Activated effector memory CD4-positive, alpha-beta T cell treated with Interleukin-2 at 50 U/mL for 16 hours (primary cell): ENCODE data around the gene PACSIN2.
"Not testable (repeated sequence)": the region's sequence is repeated elsewhere in the genome, so short reads cannot be mapped to it uniquely, and the experiment has no call there.

Source experiments
- DNase-seq: peaks from one replicate; pipeline ENCODE4 v3.0.0-alpha.2; 2020

The PACSIN2 gene

DNA sequence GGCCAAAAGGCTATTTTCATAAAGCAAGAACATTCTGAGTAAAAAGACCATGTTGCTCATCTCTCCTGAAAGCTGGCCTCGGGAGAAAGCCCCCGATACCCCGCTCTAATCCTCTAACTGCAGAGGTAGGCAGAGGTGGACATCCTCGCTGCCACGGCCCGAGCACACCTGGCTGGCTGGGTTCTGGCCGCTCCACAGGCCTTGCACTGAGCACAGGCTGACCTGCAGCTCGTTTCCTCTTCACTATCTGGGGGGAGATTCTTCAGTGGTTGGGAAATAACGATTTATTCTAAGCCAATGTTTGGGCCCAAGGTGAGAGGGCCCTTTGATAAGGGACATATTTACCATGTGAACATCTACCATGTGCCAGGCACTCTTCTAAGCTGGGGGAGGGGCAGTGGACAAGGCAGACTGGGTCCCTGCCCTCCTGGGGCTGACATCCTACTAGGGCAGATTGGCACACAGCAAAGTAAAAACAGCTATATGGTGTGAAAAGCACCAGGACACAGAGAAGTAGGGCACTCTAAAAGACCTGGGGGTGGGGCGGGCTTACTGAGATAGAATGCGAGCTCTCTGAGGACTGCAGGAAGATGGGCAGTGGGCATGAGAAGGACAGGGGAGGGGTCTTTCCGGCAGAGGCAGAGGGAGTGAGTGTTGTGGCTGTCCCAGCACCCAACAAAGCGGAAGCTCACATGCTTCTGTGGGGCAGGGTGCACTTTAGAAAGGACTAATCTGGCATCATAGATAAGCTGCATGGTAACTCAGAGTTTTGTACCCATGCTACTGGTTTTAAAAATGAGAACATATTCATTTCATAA is 92.4 kb downstream of the PACSIN2 start:
- DNase-seq: no peak

DNA sequence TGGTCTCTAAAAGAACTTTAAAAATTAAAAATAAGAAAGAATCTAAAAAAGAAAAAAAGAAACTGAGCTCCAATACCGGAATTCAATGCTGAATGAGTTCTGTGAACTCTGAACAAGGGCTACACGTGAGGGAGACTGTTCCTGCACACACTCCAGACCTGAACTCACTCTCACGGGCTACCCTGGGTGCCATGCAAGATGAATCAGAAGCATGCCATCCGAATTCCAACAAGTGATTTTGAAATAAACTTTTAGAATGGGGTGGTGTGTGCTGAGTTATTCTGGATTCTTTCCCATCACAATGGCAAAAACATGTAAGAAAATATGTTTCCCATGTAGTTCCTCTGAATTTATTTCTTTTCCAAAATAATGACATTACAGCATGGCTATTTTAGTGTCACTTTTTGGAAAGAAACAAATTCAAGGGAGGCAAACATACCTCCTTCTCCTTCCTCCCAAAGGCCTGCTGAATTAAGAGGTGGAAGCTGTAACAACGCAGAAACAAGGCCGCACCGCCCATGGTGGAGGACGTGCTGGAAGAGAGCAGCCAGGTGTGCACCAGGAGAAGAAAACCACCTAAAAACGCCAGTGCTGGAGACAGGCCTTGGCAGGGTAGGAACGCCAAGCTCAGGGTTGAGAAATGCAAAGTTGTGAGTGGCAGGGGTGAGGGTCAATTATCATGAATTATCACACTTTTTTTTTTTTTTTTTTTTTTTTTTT is 94.7 kb downstream of the PACSIN2 start:
- no peak for DNase-seq

- DNase-seq: no peak
These were observed 95.8 kb downstream of the PACSIN2 start for GRCh38 chr22:42919199-42919598.

DNA sequence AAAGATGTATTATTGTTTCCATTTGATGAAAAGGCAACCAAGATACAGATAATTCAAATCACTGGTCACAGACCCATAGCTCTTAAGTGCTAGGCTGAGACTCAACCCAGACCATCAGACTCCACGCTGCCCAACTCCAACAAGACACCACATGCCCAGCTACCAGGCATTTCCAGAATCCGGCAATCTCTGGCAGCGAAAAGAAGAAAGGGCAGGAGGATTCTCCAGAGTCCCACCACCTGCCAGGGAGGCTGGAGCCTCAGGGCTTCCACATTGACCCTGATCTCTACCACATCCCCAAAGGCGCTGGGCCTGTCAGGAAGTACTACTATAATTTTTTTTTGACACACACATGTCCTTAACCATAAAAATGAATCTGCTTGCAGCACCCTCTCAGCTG is 96.4 kb downstream of the PACSIN2 start:
- DNase-seq: no peak

- not testable (repeated sequence) for DNase-seq
These were observed 97.6 kb downstream of the PACSIN2 start for GRCh38 chr22:42917358-42917757.

DNA sequence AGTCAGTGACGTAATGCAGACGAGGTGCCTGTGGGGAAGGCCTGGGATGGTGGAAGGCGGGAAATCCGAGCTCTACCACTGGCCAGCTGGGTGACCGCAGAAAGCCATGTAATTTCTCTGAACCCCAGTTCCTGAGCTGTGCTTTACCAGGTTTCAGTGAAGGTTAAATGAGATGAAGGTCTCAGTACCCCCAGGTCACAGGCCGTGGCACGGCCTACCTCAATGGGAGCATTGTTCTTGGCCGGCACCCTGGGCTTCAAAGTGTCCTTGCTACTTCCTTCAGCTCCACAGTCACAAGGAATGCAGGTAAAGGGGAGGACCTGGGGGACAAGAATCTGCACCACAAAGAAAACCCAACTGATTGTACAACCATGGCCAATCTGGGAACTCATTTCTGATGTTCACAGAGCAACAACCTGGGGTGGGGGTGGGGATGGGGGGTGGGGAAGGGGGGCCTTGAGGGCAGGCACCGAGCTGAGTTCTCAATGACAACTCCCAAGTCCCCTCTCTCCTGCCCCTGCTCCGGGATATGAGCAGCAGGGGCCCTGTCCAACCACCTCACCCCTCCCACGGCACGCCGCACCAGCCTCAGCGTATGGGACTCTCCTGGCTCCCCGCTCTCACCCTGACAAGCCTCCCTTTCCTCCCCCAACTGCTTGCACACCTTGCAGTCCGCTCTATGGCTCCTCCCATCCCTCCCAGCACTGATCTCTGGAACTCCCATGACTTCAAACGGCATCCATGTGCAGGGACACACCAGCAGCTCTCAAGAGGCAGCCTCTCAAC is 98.8 kb downstream of the PACSIN2 start:
- no peak for DNase-seq

DNA sequence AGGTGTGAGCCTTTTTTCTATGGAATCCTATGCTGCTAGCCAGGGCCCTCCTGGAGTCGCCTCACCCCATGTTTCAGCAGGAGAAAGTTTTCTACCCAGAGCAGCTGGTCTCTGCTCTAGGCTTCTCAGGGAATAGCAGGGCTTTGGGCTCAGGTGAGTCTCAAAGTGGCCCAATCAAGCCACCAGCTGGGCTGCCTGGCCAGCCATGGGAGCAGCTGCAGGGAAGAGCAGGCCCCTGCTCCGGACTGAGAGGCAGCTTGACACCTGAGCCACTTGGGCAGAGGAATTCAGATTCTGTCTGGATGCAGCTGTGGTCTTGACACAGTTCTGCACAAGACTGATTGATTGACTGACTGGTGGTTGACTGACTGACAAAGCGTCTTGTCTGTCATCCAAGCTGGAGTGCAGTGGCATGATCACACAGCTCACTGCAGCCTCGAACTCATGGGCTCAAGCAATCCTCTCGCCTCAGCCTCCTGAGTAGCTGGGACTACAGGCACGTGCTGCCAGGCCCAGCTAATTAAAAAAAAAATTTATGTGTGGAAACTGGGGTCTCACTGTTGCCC is 100.4 kb downstream of the PACSIN2 start:
- no peak for DNase-seq

DNA sequence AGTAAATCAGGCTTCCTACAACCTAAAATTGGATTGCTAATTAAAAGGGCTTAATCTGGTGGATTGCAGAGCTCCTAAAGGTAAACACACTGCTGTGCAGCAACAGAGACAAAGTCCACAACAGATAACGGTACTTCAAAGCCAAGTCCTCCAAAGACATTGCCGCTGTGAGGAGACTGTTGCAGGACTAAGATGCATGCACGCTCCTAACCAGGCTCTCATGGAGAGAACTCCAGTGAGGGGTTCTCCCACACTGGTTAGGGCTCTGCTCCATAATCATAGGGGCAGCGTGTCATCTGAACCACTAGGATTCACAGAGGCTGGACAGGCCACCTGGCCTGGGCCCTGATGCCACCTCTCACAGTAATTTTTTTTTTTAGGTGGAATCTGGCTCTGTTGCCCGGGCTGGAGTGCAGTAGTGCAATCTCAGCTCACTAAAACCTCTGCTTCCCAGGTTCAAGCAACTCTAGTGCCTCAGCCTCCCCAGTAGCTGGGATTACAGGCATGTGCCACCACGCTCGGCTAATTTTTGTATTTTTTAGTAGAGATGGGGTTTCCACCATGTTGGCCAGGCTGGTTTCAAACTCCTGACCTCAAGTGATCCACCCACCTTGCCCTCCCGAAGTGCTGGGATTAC is 101.0 kb downstream of the PACSIN2 start:
- no peak for DNase-seq

- no peak for DNase-seq
These were observed 102.9 kb downstream of the PACSIN2 start for GRCh38 chr22:42912059-42912458.

DNA sequence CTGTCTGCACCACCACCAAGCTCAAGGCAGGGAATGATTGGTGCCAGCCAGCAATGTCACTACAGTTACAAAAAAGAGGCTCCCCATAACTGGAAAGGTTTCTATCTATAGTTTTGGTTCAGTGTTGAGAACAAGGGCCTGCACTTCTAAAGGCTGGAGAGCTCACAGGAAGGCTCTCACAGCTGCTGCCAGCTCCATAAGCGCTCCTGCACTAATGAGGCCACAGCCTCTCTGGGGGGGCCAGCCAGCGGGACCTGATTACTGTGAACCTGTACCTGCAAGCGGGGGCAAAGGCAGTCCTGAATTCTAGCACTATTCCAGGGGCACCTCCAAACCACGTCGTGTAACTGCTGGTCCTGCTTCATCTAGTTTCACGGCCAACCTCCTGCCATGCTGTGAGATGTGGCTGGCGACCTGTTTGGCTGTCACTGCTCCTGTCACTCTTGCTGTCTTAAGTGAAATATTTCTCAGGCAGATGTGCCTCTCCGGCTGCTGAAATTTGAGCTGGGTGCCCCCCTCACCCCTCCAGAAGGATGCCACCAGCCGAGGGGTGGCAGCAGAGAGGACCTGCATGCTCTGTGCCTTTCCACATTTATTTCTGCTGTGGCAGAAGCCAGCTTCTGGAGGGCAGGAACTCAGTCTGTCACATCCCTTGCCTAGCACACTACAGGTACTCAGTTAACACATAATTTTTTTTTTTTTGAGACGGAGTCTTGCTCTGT is 104.6 kb downstream of the PACSIN2 start:
- no peak for DNase-seq

- DNase-seq: no peak
These were observed 105.4 kb downstream of the PACSIN2 start for GRCh38 chr22:42909363-42910058.

- no peak for DNase-seq
These were observed 106.6 kb downstream of the PACSIN2 start for GRCh38 chr22:42908374-42908746.

- no peak for DNase-seq
These were observed 107.3 kb downstream of the PACSIN2 start for GRCh38 chr22:42907404-42908373.

DNA sequence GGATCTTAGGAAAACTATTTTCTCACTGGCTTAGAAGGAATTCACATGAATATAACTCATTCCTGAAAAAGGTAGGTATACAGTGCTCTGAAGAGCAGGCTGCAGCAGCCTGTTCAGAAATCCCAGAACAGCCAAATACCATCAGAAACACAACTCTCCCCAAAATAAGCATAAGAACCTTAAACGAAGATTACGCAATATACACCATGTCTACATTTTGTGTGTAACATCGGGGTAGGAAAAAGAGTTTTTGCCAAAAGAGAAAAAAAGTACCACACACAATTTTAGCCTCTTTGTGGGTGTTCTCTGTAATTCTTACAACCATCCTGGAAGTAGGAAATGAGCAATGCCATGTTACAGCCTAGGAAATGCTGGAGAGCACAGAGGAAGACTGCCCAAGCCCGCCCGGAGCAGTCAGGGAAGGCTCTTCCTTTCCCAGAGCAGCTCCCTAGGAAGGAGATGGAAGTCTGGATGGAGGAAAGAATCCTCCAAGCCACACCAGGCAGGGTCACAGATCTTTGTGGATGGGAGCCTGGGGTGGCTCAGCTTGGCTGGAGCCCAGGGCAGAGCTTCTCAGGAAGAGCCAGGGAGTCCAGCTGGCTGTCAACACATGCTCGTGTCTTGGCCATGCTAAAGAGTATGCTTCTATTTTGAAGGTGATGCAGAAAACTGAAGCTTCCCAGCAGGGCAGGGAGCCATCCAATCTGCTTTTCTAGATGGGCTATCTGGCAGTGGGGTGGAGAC is 108.2 kb downstream of the PACSIN2 start:
- DNase-seq: no peak

DNA sequence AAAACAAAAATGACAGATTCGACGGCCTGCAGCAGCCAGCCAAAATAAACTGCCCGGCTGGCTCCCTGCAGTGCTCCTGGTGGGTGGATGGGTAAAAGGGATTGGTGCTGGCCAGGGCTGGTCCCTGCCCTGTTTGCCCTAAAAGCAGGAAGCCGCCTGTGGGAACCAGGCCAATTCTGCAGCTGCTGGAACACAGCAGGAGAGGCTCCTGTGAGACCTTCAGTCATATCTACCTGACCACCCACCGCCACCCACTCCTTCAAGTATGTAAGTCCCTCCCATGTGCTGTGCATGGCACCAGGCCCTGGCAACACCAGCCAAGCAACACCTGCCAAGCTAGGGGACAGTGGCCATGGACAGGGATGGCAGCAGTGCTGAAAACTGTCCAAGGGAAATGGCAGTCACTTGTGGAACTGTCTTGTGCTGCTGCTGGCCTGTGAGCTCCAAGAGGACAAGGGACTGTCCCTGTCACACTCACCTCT is 109.2 kb downstream of the PACSIN2 start:
- DNase-seq: no peak

GRCh38 chr22:42905217-42905616 is 109.7 kb downstream of the PACSIN2 start:
- no peak for DNase-seq

DNA sequence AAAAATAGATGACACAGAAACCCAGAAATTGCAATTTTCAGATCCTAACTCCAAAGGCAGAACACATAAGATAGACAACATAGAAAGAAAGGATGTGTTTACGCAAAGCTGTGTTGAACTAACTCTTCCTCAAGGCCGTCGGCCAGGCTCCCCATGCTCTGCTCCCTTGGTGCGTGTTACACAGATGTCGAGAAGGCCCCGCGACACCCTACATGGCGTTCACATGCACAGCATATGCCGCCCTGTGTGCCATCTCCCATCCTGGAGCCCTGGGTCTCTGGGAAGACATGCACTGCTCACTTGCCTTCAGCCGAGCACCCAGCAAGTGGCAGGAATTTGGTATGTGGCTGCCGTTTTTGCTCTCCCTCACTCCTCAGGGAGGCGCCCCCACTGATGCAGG is 110.9 kb downstream of the PACSIN2 start:
- no peak for DNase-seq

GRCh38 chr22:42902875-42903510 is 112.0 kb downstream of the PACSIN2 start:
- DNase-seq: no peak
